ENCODE data around the gene KRTAP5-10. TPM values are rescaled to one million over a fixed set of nuclear protein-coding genes. Genes with fewer than 3 reads are reported as not detected.
"Not testable (repeated sequence)": the region's sequence is repeated elsewhere in the genome, so short reads cannot be mapped to it uniquely, and the experiment has no call there.

Gene KRTAP5-10, protein sequence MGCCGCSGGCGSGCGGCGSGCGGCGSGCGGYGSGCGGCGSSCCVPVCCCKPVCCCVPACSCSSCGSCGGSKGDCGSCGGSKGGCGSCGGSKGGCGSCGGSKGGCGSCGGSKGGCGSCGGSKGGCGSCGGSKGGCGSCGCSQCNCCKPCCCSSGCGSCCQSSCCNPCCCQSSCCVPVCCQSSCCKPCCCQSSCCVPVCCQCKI
- not detected in 2 replicates for total RNA-seq (2014; rRNA removed; shearing (Covaris generic))

DNA sequence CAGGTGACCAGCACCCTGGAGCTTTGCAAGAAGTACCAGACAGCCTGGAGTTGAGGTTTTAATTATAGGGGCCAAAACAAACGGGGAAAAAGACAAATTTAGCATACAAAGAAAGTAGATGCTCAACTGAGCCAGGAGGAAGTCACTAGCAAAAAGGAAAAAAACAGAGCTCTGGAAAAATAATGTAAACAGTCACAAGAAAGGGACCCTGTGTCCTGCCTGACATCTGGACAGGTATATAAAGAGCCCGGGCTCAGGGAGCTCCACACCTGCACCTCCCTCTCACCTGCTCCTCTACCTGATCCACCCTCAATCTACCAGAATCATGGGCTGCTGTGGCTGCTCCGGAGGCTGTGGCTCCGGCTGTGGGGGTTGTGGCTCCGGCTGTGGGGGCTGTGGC is at the start of gene KRTAP5-10:
Gene KRTAP5-10 (plus strand): TSS at position 301 of the 400 bp plus-strand sequence. CDS start 25 bp downstream, at position 326.
- in situ Hi-C loops (cut with HindIII; ENCODE audit: low sequenced_read_pairs) = no loop called here
- DNase-seq (ENCODE audit: low spot score) = no peak

DNA sequence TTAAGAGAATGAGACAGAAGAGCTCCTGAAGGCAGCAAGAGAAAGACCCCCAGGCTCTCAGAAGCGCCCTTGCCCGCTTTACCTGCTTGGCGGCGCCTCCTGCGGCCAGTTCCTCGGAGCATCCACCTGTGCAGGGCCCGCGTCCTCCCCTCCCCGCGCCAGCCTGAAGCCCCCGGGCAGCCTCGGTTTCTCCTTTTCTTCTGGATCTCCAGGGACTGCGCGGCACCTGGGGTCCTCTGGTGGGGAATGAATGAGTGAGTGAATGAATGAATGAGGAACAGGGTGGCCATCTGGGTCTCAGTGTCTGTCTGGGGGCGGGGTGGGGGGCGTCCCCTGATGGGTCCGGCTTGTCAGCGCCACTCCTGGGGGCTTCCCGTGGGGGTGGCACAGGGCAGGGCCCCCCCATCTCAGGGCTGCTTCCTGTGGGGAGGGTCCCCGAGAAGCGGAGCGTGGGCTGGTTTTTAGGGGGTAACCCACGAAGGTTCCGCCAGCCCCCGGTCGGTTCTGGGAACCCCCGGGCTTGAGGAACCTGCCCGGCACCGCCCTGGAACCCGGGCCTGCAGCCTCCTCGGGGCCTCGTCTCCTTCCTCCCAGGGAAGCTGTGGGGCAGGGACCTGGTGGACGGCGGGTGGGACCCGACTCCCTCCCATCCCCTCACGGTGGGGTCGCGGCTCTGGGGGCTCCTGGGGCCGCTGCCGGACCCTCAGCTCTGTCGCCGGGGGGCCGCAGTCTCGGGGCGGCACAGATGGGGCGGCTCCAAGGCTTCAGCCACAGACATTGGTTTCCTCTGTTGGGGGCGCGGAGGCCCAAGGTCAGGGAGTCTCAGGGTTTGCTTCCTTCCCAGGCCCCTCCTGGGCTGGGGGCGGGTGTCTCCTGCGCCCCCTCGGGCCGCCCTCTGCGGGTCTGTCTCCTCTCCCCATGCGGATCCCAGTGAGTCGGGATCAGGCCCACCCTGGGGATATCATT is 46.6 kb upstream of the KRTAP5-10 start:
- in situ Hi-C loops (cut with HindIII; ENCODE audit: low sequenced_read_pairs) = no loop called here

DNA sequence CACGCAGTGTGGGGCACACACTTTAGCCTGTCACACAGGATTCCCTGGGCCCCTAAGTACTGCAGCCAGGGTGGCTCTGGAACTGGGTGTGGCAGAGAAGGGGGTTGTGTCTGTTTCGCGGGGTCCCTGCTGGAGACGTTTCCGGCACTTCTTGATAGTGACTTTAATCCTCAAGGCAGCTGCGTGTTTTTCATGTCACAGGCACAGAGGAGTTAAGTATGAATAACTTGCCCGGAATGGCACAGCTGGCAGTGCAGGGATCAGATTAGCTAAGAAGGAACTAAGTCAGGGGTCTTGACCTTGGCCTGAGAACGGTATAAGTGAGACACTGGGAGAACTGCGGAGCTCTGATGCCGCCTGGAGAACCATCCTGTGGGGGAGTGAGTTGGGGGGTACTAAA is 45.8 kb upstream of the KRTAP5-10 start:
- no peak for DNase-seq (ENCODE audit: low spot score)
- in situ Hi-C loops (cut with HindIII; ENCODE audit: low sequenced_read_pairs) = no loop called here

More for the DNA sequence above, 46.6 kb upstream of the KRTAP5-10 start:
- DNase-seq (ENCODE audit: low spot score) = no peak

DNA sequence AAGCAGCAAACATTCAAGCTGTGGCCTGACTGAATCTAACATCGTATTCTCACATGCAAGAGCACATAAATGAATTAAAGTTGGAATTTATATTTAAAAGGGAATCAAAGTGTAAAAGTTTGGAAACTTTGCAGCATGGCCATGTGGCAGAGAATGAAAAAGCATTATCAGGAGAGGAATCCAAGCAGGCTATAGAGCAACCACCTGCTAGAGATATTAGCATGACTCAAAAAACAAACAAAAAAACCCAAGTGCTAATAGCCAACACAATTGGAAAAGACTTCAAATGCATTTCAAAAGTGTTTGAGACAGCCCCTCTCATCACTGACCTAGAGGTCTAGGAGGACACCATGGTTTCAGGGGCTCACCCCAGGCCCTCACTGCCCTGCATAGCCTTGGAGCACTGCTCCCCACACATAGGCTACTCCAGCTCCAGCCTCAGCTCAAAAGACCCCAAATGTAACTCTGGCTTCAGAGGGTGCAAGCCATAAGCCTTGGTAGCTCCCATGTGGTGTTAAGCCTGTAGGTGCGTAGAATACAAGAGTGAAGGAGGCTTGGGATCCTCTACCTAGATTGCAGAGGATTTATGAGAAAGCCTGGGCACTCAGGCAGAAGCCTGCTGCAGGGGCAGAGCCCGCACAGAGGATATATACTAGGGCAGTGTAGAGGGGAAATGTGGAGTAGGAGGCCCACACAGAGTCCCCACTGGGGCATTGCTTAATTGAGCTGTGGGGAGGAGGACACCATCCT is 40.0 kb upstream of the KRTAP5-10 start:
- in situ Hi-C loops (cut with HindIII; ENCODE audit: low sequenced_read_pairs) = no loop called here
- no peak for DNase-seq (ENCODE audit: low spot score)

DNA sequence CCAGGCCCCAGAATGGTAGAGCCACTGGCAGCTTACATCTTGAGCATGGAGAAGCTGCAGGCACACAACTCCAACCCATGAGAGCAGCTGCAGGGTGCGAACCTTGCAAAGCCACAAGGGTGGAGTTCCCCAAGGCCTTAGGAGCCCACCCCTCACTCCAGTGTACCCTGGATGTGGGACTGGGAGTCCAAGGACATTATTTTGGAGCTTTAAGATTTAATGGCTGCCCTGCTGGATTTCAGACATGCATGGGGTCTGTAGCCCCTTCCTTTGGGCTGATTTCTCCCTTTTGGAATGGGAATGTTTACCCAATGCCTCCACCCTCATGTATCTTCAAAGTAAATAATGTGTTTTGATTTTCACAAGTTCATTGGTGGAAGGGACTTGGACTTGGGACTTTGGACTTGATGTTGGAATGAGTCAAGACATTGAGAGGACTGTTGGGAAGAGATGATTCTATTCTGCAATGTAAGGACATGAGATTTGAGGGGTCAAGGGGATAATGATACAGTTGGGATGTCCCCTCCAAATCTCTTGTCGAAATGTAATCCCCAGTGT is 39.3 kb upstream of the KRTAP5-10 start:
- no peak for DNase-seq (ENCODE audit: low spot score)
- in situ Hi-C loops (cut with HindIII; ENCODE audit: low sequenced_read_pairs) = no loop called here

DNA sequence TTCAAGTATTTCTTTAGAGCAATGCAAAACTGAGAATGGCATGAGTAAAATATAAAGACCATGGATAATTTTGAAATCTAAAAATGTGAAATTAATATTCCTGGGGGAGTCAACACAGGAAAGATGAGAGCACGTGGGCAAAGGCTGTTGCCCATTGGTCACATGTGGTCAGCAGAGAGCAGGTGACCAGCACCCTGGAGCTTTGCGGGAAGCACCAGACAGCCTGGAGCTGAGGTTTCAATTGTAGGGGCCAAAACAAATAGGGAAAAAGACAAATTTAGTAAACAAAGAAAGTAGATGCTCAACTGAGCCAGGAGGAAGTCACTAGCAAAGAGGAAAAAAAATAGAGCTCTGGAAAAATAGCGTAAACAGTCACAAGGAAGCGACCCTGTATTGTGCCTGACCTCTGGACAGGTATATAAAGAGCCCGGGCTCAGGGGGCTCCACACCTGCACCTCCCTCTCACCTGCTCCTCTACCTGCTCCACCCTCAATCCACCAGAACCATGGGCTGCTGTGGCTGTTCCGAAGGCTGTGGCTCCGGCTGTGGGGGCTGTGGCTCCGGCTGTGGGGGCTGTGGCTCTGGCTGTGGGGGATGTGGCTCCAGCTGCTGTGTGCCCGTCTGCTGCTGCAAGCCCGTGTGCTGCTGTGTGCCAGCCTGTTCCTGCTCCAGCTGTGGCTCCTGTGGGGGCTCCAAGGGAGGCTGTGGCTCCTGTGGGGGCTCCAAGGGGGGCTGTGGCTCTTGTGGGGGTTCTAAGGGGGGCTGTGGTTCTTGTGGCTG is 38.4 kb upstream of the KRTAP5-10 start, which contains the start of gene KRTAP5-7:
Gene KRTAP5-7 (plus strand): TSS at position 472 of the 780 bp plus-strand sequence. CDS start 34 bp downstream, at position 506.
- in situ Hi-C loops (cut with HindIII; ENCODE audit: low sequenced_read_pairs); DNase-seq (ENCODE audit: low spot score): not testable (repeated sequence)

DNA sequence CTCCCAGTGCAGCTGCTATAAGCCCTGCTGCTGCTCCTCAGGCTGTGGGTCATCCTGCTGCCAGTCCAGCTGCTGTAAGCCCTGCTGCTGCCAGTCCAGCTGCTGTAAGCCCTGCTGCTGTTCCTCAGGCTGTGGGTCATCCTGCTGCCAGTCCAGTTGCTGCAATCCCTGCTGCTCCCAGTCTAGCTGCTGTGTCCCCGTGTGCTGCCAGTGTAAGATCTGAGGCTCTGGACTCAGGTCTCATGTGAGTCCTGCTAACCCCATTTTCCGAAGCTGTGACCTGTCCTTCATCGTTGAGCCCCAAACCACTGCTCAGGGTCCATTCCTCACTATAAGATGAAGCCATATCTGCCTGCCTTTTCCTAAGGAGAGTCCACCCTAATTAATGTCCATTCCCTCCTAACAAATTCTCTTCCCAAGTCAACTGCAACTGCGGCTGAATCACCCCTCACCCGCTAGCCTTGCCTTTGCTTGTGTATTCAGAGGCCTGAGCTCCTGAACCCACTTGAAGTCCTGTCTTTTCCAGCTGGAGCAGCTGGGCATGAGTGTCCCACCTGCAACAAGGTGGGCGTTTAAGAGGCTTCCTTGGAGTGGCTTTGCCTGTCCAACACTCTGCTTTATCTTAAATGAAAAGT is 37.7 kb upstream of the KRTAP5-10 start:
- in situ Hi-C loops (cut with HindIII; ENCODE audit: low sequenced_read_pairs) = no loop called here
- DNase-seq (ENCODE audit: low spot score) = no peak

DNA sequence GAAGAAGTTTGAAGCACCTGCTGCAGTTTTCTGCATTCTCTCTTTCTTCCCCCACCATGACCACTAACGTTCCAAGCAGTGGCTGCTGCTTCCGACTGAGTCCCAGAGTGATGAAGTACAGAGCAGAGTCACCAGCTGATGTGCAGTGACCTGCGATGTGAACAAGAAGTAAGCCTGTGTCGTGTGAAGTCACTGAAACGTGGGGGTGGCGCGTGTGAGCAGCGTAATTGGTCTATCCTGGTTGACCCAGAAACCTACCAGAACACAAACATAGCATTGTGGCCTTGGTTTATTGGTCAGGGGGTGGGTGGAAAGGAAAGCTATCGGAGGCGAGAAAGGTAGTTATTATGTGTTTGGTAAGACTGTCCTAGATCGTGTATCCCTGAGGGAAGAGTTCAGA is 34.8 kb upstream of the KRTAP5-10 start:
- in situ Hi-C loops (cut with HindIII; ENCODE audit: low sequenced_read_pairs) = no loop called here
- DNase-seq (ENCODE audit: low spot score) = no peak

DNA sequence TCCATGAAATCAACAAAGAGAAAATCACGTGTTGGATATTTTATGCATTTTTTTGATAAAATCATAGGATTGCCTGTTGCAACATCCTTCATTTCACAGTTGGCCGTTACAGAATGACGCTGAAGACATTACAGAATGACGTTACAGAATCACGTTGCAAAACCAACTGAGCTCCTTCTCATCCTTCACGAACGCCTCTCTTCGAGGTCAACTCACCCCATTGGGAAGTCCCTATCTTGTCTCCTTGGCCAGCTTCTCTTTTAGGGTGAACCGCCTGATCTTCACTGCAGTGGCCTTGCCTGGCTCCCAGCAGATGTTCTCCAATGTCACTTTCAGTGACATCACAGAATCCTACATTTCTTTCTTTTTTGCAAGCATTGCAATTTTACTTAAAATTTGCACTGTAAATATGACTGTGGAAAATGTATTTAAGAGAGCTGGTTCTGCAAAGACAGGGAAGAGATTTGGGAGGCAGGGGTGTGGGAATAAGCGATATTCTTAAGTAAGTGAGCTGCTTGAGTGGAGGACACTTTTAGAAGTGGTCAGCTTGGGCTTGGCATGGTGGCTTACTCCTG is 33.2 kb upstream of the KRTAP5-10 start:
- no peak for DNase-seq (ENCODE audit: low spot score)
- in situ Hi-C loops (cut with HindIII; ENCODE audit: low sequenced_read_pairs) = no loop called here

DNA sequence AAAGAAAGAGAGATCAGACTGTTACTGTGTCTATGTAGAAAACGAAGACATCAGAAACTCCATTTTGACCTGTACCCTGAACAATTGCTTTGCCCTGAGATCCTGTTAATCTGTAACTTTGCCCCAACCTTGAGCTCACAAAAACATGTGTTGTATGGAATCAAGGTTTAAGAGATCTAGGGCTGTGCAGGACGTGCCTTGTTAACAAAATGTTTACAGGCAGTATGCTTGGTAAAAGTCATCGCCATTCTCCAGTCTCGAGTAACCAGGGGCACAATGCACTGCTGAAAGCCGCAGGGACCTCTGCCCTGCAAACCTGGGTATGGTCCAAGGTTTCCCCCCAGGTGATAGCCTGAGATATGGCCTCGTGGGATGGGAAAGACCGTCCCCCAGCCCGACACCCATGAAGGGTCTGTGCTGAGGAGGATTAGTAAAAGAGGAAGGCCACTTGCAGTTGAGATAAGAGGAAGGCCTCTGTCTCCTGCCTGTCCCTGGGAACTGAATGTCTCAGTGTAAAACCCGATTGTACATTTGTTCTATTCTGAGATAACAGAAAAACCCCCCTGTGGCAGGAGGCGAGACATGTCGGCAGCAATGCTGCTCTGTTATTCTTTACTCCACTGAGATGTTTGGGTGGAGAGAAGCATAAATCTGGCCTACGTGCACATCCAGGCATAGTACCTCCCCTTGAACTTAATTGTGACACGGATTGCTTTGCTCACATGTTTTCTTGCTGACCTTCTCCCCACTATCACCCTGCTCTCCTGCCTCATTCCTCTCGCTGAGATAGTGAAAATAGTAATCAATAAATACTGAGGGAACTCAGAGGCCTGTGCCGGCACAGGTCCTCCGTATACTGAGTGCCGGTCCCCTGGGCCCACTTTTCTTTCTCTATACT is 30.4 kb upstream of the KRTAP5-10 start:
- DNase-seq (ENCODE audit: low spot score); in situ Hi-C loops (cut with HindIII; ENCODE audit: low sequenced_read_pairs): not testable (repeated sequence)

DNA sequence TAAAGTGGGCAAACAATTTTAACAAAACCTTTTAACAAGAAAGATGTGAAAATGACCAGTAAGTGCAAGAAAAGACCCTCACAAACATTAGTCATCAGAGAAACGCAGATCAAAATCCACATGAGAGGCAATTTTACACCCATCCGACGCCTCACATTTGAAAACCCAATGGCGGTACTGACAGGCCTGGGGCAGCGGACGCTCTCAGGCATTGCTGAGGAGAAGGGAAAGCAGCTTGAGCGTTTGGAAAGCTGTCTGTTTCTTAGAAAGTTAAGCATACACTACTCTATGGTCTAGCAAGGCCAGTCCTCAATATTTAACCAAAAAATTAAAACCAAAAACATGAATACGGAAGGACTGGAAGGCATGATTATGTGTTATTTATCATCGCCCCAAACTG is 29.5 kb upstream of the KRTAP5-10 start:
- in situ Hi-C loops (cut with HindIII; ENCODE audit: low sequenced_read_pairs) = no loop called here

DNA sequence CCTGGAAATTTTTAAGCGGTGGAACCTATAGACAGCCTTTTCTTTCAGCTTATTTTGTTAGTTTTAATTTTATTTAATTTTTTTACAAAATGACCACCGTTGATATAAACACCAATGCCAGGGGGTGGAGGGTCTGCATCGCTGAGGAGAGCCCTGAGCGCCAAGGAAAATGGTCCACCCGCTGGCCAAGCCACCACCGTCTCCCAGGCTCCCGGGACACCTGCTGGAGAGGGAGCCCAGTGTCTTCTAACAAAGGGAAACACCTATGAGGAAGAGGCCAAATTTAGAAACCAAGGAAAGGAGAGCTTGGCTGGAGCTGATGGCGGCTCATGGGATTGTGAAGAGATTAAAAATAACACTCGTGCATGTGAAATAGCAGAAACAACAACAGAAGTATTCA is 27.8 kb upstream of the KRTAP5-10 start:
- in situ Hi-C loops (cut with HindIII; ENCODE audit: low sequenced_read_pairs) = no loop called here
- no peak for DNase-seq (ENCODE audit: low spot score)

More for the DNA sequence above, 29.5 kb upstream of the KRTAP5-10 start:
- no peak for DNase-seq (ENCODE audit: low spot score)

DNA sequence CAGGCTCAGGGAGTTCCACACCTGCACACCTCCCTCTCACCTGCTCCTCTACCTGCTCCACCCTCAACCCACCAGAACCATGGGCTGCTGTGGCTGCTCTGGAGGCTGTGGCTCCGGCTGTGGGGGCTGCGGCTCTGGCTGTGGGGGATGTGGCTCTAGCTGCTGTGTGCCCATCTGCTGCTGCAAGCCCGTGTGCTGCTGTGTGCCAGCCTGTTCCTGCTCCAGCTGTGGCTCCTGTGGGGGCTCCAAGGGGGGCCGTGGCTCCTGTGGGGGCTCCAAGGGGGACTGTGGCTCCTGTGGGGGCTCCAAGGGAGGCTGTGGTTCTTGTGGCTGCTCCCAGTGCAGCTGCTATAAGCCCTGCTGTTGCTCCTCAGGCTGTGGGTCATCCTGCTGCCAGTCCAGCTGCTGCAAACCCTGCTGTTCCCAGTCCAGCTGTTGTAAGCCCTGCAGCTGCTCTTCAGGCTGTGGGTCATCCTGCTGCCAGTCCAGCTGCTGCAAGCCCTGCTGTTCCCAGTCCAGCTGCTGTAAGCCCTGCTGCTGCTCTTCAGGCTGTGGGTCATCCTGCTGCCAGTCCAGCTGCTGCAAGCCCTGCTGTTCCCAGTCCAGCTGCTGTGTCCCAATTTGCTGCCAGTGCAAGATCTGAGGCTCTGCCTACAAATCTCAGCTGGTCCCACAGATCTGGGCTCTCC is 27.2 kb upstream of the KRTAP5-10 start, which contains the start of gene KRTAP5-8:
Gene KRTAP5-8 (plus strand): TSS at position 49 of the 689 bp plus-strand sequence. CDS start 31 bp downstream, at position 80.
- in situ Hi-C loops (cut with HindIII; ENCODE audit: low sequenced_read_pairs); DNase-seq (ENCODE audit: low spot score): not testable (repeated sequence)

DNA sequence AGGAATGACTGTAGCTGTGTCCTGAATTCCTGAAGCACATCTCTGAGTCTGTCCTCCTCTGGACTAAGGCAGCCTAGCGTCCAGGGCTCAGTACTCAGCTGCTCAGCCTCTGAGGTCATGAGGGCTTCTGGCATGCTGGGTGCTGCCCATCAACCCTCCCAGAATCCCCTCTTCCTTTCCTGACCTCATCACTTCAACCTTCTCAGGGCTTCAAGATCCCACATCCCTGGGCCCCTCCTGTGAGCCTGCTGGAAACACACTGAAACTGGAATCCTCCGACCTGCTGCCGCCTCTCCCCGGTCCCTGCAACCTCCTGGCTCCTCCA is 26.7 kb upstream of the KRTAP5-10 start:
- in situ Hi-C loops (cut with HindIII; ENCODE audit: low sequenced_read_pairs) = no loop called here
- DNase-seq (ENCODE audit: low spot score) = no peak

DNA sequence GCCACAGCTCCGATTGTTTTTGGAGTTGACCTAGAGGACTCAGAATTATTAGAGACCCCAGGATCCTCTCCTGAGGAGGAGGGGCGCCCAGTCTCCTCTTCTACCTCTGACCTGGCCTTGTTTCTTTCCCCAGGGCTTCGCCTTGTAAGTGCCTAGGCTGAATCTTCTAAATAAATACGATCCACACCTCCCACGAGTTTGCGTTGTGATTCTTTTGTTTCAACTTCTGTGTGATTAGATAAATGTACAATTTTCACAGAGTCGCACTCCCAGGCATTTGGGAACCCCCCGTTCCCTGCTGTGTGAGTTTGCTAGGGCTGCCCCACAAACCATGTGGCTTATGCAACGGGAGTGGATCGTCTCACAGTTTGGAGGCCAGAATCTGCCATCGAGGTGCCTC is 26.3 kb upstream of the KRTAP5-10 start:
- DNase-seq (ENCODE audit: low spot score) = no peak
- in situ Hi-C loops (cut with HindIII; ENCODE audit: low sequenced_read_pairs) = no loop called here

DNA sequence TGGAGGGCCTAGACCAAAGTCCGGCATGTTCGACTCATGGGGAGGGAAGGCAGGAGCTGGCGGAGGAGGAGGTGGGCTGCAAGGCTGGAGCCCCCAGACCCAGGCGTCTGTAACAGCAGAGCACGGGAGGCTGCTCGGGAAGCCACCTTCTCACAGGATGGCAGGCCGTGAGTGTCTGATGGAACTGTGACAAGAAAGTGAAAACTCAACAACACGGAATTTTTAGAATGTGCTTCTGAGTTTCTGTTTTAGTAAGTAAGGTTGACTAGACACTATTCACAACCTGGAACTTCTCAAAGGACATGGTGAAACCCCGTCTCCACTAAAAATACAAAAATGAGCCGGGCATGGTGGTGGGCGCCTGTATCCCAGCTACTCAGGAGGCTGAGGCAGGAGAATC is 25.4 kb upstream of the KRTAP5-10 start:
- in situ Hi-C loops (cut with HindIII; ENCODE audit: low sequenced_read_pairs); DNase-seq (ENCODE audit: low spot score): not testable (repeated sequence)
